ENCODE results near the gene PLCL2.

DNA sequence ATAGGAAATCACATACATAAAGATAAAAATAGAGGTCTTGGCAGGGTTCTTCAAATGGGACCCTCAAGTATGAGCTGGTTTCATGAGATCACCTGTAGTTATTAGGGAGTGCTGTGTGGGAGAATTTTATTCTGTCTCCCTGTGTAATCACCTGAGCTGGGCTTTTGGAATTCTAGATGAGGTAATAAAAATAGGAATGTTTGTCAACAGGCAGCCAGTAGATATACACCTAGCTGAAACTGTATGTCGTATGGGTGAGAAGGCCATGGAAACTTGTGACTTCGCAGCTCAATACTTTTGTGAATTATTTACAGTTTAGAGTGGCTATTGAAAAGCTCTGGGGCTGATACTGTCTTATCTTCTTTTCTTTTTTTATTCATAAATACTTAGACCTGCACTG lies 40.5 kb upstream of the PLCL2 start:
- no peak for TF ChIP-seq CTCF (IDR thresholded peaks at IDR 0.05; ENCODE audit: low read depth, low read length)
- no peak for TF ChIP-seq POLR2A (IDR thresholded peaks at IDR 0.05; ENCODE audit: extremely low read depth, insufficient read length)
- no peak for TF ChIP-seq MYC (IDR thresholded peaks at IDR 0.05; ENCODE audit: low read depth, low read length)

All from NB4 (cell line).